Fibroblast of lung (primary cell): Measurements from ENCODE around the gene CTSD. TPM values are rescaled to one million over a fixed set of nuclear protein-coding genes. Genes with fewer than 3 reads are reported as not detected.

Experiments used
- DNase-seq, 2 donors: peaks; one replicate each; pipeline versions ENCODE4 v3.0.0 to v3.0.0-alpha.2; 2010; ENCODE audit warnings: low read depth in 2 of 2
- H2AFZ ChIP-seq: 2 replicates; pipeline ENCODE4 v1.5.1; 2012; ENCODE audit warnings: low read length, control low read depth, inconsistent platforms
- H3K27ac ChIP-seq: 2 replicates; pipeline ENCODE4 v1.5.1; 2011; ENCODE audit warnings: low read length, control low read depth; ENCODE audit not compliant: insufficient read depth
- H3K27me3 ChIP-seq: 2 replicates; pipeline ENCODE4 v1.5.1; 2011; ENCODE audit warnings: mild to moderate bottlenecking, low read length; ENCODE audit not compliant: control insufficient read depth, insufficient read depth
- H3K36me3 ChIP-seq: 2 replicates; pipeline ENCODE4 v1.5.1; 2011; ENCODE audit warnings: low read length; ENCODE audit not compliant: control insufficient read depth, insufficient read depth
- H3K4me1 ChIP-seq: 2 replicates; pipeline ENCODE4 v1.5.1; 2011; ENCODE audit warnings: low read length; ENCODE audit not compliant: control insufficient read depth, insufficient read depth; ENCODE audit errors: extremely low read depth
- H3K4me2 ChIP-seq: 2 replicates; pipeline ENCODE4 v1.5.1; 2011; ENCODE audit warnings: low read length, control low read depth; ENCODE audit not compliant: insufficient read depth; ENCODE audit errors: extremely low read depth
- H3K4me3 ChIP-seq, 4 experiments: fragments of 200-600 bp in 1 of 4; sonication (generic) in 1 of 4; replicated peaks in 1 of 4; 2 replicates each; pipeline ENCODE4 v1.5.1; 2011 to 2016; ENCODE audit warnings: low read length in 4 of 4, low read depth in 3 of 4, mild to moderate bottlenecking in 3 of 4, control low read depth in 2 of 4, inconsistent platforms in 1 of 4, mixed read lengths in 1 of 4; ENCODE audit not compliant: insufficient read depth in 1 of 4; ENCODE audit errors: control extremely low read depth in 1 of 4
- H3K79me2 ChIP-seq: 2 replicates; pipeline ENCODE4 v1.5.1; 2012; ENCODE audit warnings: mild to moderate bottlenecking, low read length, inconsistent platforms; ENCODE audit not compliant: control insufficient read depth, insufficient read depth
- H3K9ac ChIP-seq: 2 replicates; pipeline ENCODE4 v1.5.1; 2011; ENCODE audit warnings: mild to moderate bottlenecking, low read length, control low read depth; ENCODE audit not compliant: insufficient read depth
- H3K9me3 ChIP-seq: 2 replicates; pipeline ENCODE4 v1.5.1; 2012; ENCODE audit warnings: low read depth, low read length; ENCODE audit not compliant: control insufficient read depth, insufficient read depth
- H4K20me1 ChIP-seq: 2 replicates; pipeline ENCODE4 v1.5.1; 2011; ENCODE audit warnings: low read length; ENCODE audit not compliant: control insufficient read depth, insufficient read depth; ENCODE audit errors: extremely low read depth
- EZH2 ChIP-seq: IDR thresholded peaks from 2 replicates; pipeline ENCODE4 v1.5.1; 2012; ENCODE audit warnings: low read length, control low read depth, mild to moderate bottlenecking; ENCODE audit errors: missing control alignments
- polyA plus RNA-seq, 2 donors: library from polyadenylated mRNA; depleted of rRNA in 1 of 2; stranded (reverse) in 1 of 2; unstranded in 1 of 2; fragments of >200 nt; gene quantifications; 2 replicates each; pipeline ENCODE4 v1.2.1, GENCODE V29; 2011 to 2012; ENCODE audit warnings: missing spikeins in 1 of 2
- total RNA-seq: library from RNA; depleted of rRNA; stranded (reverse); fragments of >200 nt; gene quantifications from 2 replicates; pipeline ENCODE4 v1.2.1, GENCODE V29; 2014
- TF ChIP-seq, protein P1 (sequence below), 2 donors: IDR thresholded peaks in 1 of 2; conservative IDR thresholded peaks in 1 of 2; 1 replicate in 1 of 2; 2 replicates in 1 of 2; pipeline ENCODE4 v1.5.1; 2011 to 2012; ENCODE audit warnings: low read length in 2 of 2, control low read depth in 1 of 2, inconsistent platforms in 1 of 2, low read depth in 1 of 2, mild to moderate bottlenecking in 1 of 2

Gene CTSD
- total and polyA plus RNA-seq, 2 donors (not counting 1 experiment from before 2014, with no cell fraction given), result 135 to 253 TPM

DNA sequence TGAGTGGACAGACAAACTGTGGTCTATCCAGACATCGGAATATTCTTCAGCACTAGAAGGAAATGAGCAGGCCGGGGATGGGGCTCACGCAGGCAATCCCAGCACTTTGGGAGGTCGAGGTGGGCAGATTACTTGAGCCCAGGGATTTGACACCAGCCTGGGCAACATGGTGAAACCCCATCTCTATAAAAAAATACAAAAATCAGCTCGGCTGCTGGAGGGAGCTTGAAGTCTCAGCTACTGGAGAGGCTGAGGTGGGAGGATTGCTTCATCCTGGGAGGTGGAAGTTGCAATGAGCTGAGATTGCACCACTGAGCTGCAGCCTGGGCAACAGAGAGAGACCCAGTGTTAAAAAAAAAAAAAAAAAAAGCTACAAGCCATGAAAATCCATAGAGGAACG is 8.0 kb upstream of the CTSD start:
- H3K4me1 ChIP-seq, result peaks cover 16% of the 10 kb centered on the region
- no peaks in the 10 kb centered on the region for H4K20me1 ChIP-seq
- H3K27ac ChIP-seq, result peak overlapping the region; percentile 14
- H3K9ac ChIP-seq, result no peak overlapping the region
- H3K36me3 ChIP-seq, result no peaks in the 10 kb centered on the region
- DNase-seq, result peak; percentile 52 to 85
- no peaks in the 10 kb centered on the region for H3K79me2 ChIP-seq
- H3K4me2 ChIP-seq, result peak overlapping the region; percentile 33
- H3K9me3 ChIP-seq, result no peaks in the 10 kb centered on the region
- no peaks in the 10 kb centered on the region for H3K27me3 ChIP-seq
- TF ChIP-seq, protein P1, sequence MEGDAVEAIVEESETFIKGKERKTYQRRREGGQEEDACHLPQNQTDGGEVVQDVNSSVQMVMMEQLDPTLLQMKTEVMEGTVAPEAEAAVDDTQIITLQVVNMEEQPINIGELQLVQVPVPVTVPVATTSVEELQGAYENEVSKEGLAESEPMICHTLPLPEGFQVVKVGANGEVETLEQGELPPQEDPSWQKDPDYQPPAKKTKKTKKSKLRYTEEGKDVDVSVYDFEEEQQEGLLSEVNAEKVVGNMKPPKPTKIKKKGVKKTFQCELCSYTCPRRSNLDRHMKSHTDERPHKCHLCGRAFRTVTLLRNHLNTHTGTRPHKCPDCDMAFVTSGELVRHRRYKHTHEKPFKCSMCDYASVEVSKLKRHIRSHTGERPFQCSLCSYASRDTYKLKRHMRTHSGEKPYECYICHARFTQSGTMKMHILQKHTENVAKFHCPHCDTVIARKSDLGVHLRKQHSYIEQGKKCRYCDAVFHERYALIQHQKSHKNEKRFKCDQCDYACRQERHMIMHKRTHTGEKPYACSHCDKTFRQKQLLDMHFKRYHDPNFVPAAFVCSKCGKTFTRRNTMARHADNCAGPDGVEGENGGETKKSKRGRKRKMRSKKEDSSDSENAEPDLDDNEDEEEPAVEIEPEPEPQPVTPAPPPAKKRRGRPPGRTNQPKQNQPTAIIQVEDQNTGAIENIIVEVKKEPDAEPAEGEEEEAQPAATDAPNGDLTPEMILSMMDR (conservative IDR thresholded peaks at IDR 0.05 in 1 of 2, IDR thresholded peaks at IDR 0.05 in 1 of 2; ENCODE audit: low read depth in 1 of 2, low read length in 2 of 2), result no peak
- TF ChIP-seq EZH2, result no peak
- H2AFZ ChIP-seq, result no peak overlapping the region
- peak overlapping the region in 1 of 4 experiments; percentile 6 for H3K4me3 ChIP-seq

DNA sequence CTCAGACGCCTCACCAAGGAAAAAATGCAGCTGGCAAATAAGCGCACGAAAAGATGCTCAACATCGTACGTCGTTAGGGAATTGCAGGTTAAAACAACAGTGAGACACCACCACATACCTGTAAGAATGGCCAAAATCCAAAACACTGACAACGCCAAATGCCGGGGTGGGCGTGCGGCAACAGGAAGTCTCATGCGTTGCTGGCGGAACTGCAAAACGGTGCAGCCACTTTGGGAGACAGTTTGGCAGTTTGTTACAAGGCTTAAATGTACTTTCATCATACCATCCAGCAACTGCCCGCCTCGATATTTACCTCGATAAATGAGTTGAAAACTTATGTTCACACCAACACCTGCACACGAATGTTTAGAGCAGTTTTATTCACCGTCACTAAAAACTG is 7.5 kb upstream of the CTSD start:
- Histone ChIP-seq H4K20me1 (no peaks in the 10 kb centered on the region), H3K27ac (peak overlapping the region; percentile 1), H3K4me3 (no peak overlapping the region), H2AFZ (no peak overlapping the region), H3K4me2 (no peak overlapping the region), H3K9ac (no peak overlapping the region), H3K36me3 (no peaks in the 10 kb centered on the region), H3K4me1 (peaks cover 16% of the 10 kb centered on the region), H3K9me3 (no peaks in the 10 kb centered on the region), H3K79me2 (no peaks in the 10 kb centered on the region), H3K27me3 (no peaks in the 10 kb centered on the region)
- DNase-seq, result no peak
- TF ChIP-seq, protein P1 (conservative IDR thresholded peaks at IDR 0.05 in 1 of 2, IDR thresholded peaks at IDR 0.05 in 1 of 2; ENCODE audit: low read depth in 1 of 2, low read length in 2 of 2), result no peak
- TF ChIP-seq EZH2, result no peak

DNA sequence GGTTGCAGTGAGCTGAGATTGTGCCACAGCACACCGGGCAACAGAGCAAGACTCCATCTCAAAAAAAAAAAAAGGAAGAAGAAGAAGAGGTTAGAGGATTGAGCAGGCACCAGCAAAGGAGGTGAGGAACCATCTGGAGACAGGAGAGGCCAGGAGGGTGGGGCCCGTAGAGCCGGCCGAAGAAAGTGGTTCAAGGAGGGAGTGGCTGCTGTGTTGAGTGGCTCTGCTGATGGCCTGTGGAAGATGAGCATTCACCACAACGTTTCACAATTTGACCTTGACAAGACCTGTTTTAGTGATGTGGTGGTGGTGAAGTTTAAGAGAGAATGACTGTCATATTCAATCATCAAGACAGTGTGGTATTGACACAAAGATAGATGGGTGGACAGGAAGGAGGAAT is 6.8 kb upstream of the CTSD start:
- H3K79me2 ChIP-seq, result no peaks in the 10 kb centered on the region
- H3K27me3 ChIP-seq, result no peaks in the 10 kb centered on the region
- peaks cover 16% of the 10 kb centered on the region for H3K4me1 ChIP-seq
- H3K9ac ChIP-seq, result no peak overlapping the region
- TF ChIP-seq EZH2, result no peak
- TF ChIP-seq, protein P1 (conservative IDR thresholded peaks at IDR 0.05 in 1 of 2, IDR thresholded peaks at IDR 0.05 in 1 of 2; ENCODE audit: low read depth in 1 of 2, low read length in 2 of 2), result no peak
- no peaks in the 10 kb centered on the region for H3K9me3 ChIP-seq
- H3K4me3 ChIP-seq, result no peak overlapping the region
- H3K4me2 ChIP-seq, result no peak overlapping the region
- no peak overlapping the region for H2AFZ ChIP-seq
- no peaks in the 10 kb centered on the region for H3K36me3 ChIP-seq
- no peak for DNase-seq
- H3K27ac ChIP-seq, result no peak overlapping the region
- no peaks in the 10 kb centered on the region for H4K20me1 ChIP-seq
